Fibroblast of skin of scalp (primary cell): ENCODE data around the gene FAAH.

Experiments used
- DNase-seq: peaks from one replicate; pipeline ENCODE4 v3.0.0-alpha.2; 2013

The FAAH gene

DNA sequence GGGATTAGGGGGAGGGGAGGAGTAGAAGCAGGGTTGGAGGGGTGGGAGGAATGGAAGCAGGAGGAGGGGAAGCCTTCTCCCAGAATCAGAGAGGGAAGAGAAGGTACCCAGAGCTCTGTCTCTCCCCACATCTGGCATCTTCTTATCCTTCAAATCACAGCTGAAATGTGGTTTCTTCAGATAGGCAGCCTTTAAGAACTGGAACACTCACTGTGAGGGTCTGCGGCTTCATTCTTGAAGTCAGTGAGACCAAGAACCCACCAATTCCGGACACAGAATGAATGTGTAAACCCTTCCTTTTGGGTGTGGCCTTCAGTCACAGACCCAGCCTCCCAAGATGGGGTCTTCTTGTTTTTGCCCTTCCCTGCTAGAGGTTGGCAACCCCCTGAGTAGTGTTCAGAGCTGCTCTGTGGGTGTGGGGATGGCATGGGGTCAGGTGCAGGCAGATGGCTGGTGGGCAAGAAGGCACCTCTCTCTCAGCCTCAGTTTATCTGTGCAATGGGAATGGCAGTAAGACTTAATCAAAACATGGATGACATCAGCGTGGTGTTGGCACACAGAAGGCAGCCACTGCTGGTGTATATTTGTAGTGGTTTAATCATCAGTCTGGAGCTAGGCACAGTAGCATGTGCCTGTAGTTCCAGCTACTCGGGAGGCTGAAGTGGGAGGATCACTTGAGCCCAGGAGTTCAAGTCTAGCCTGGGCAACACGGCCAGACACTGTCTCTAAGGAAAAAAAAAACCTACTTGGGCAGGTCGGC lies 7.2 kb downstream of the FAAH start:
- no peak for DNase-seq

DNA sequence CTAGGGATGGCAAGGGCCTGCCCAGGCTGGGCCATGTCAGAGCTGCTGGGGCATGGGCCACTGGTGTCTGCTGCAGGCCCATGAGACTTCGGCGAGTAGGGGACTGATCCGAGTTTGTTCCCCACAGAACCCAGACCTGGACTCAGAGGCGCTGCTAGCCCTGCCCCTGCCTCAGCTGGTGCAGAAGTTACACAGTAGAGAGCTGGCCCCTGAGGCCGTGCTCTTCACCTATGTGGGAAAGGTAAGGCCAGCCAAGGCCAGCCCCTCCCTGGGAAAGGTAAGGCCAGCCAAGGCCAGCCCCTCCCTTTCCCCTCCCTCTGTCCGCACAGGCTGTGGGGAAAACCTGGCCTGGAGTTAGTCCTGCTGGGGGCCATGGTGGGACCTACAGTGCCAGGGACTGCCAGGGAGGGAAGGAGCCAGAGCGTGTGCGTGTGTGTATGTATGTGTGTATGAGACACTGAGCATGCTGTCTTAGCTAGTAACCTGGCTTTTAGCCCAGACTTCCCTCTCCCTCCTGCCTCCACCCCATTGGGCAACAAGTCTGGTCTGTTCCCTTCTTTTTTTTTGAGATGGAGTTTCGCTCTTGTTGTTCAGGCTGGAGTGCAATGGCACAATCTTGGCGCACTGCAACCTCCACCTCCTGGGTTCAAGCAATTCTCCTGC lies 8.0 kb downstream of the FAAH start:
- DNase-seq, result peak; percentile 85

DNA sequence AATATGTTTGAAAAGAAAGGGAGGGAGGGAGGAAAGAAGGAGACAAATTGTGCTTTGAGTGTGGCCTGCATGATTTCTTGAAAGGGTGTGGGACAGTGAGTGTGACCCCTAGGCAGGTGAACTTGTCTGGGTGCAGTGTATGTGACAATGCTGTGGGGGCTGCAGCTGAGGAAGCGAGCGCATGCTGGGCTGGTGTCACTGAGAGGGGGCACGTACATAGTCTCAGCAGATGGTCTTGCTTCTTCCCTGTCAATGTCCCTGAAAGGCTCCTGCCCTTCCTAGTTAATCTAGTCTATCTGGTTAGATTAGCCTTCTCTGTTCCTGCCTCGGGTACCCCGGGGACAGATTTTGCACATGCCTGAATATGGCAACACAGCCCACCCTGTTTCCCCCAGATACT lies 9.8 kb downstream of the FAAH start:
- no peak for DNase-seq

DNA sequence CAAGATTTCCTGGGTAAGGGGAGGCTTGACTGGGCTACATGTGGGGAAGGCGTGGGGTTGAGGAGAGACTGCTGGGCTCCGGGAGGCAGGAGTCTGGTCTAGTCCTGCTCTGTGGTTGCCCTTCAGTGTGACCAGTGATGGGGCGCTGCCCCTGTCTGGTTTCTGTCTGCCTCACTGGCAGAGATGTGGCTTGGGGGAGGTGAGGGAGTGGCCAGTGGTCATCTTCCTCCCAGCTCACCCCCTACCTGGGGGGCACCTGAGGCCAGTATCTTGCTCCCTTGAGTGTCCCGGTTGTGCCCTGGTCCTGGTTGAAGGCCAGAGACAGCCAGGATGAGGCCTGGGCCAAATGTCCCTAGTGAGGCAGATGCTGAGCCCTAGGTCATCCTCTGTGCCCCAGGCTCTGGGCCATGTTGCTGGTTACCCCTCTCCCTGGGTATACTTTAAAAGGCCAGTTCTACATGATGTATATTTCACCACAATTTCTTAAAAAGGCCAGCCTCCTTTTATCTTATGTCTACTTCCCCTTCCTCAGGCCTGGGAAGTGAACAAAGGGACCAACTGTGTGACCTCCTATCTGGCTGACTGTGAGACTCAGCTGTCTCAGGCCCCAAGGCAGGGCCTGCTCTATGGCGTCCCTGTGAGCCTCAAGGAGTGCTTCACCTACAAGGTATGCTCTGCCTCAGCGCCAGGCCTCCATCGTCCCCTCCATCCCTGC lies 10.5 kb downstream of the FAAH start:
- no peak for DNase-seq

DNA sequence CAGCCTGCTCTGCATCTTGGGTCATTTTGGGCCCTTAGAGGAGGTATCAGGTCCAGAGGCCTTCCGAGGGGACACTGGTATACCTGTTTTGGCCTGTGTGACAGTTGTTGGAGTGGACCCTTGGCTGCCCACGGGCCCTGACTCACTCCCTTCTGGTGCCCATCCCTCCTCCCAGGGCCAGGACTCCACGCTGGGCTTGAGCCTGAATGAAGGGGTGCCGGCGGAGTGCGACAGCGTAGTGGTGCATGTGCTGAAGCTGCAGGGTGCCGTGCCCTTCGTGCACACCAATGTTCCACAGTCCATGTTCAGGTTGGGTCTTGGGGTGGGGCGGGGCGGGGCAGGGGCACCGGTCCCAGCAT lies 11.1 kb downstream of the FAAH start:
- DNase-seq, result no peak

DNA sequence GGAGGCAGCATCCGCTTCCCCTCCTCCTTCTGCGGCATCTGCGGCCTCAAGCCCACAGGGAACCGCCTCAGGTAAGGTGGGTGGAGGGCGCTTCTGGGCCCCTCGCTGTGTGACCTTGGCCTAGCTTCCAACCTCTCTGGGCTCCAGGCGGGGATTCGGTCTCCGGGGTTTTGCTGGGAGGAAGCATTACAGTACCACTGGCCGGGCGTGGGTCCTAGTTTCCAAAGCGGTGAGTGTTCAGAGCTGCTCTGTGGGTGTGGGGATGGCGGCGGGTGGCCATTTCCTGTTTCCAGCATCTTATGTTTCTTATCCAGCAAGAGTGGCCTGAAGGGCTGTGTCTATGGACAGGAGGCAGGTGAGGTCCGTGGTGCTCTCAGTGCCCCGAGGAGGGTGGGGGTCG lies 11.6 kb downstream of the FAAH start:
- DNase-seq, result no peak

DNA sequence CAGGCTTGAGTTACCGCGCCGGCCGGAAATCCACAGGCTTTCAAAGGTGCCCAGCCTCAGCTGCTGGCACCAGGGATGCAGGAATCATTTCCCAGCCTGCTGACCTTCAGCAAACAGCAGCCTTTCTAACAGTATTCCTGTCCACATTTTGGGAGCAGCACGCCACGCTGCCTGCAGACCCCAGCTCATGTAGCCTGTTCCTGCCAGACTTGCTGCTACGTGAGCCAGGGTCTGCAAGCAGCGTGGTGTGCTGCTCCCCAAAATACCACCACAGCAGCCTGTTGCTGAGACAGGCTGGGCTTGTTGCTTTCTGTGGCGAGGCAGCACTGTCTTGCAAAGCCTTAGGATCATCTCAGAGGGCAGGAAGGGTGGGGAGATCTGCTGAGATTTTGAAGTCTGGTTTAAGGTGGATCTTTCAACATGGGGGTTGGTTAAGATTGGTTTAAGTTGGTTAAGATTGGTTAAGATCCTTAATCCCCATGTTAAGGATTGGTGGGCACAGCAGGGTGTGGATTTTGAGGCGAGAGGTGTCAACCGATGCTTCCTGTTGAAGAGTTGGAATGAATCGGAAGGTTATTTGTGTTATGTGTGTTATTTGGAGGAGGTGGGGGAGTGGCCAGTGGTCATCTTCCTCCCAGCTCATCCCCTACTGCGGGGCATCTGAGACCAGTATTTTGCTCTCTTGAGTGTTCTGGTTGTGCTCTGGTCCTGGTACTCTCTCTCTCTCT lies 12.9 kb downstream of the FAAH start:
- DNase-seq, result no peak

DNA sequence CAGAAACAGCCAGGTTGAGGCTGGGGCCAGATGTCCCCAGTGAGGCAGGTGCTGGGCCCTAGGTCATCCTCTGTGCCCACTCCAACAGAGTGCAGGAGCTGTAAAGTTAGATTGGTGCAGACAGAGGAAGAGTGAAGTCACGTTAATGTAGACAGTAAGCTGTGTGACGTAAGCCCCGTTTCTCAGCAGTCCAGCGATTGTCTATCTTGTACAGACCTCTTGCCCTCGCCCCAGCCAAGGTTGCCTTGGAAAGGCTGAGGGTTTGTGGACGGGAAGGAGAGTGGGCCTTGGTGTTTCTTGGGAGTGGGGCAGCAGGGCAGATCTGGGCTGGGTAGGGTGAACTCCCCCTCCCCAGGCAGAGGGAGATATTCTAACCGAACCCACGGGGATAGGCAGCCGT lies 13.5 kb downstream of the FAAH start:
- DNase-seq, result no peak

DNA sequence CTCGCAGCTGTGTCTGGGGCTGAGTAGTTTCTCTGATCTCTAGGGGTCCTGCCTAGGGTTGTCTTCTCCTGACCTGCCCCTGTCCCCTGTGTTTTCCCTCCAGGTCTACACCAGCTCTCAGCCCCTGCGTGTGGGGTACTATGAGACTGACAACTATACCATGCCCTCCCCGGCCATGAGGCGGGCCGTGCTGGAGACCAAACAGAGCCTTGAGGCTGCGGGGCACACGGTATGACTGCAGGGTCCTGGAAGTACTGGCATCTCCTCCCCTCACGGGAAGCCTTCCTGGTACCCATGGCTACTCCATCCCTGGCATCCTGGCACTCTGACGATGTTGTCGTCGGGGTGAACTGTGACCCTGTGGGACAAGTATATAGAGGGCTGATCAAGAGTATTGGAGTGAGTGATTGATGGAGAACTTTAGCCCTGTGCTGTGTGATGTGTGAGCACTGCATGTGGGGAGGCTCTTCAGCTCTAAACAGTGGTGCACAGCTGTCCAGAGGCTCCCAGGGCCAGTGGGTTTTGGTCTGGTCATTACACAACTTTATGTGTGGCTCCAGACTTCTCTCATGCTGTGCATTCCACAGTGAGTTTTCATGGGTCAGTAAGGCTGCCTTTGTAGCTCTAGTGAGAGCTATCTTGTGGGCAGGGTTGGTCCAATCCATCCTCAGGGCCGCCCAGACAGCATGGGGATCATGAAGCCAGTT lies 14.4 kb downstream of the FAAH start:
- DNase-seq, result no peak

DNA sequence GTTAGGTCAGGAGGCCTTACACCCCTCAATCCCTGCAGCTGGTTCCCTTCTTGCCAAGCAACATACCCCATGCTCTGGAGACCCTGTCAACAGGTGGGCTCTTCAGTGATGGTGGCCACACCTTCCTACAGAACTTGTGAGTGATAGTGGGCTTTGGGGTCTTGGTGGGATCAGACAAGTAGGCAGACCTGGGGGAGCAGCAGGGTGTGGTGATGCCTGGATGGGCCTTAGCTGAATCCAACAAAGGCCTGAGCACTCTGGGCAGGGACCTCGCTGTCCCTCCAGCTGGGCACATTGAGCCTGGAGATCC lies 14.9 kb downstream of the FAAH start:
- no peak for DNase-seq

DNA sequence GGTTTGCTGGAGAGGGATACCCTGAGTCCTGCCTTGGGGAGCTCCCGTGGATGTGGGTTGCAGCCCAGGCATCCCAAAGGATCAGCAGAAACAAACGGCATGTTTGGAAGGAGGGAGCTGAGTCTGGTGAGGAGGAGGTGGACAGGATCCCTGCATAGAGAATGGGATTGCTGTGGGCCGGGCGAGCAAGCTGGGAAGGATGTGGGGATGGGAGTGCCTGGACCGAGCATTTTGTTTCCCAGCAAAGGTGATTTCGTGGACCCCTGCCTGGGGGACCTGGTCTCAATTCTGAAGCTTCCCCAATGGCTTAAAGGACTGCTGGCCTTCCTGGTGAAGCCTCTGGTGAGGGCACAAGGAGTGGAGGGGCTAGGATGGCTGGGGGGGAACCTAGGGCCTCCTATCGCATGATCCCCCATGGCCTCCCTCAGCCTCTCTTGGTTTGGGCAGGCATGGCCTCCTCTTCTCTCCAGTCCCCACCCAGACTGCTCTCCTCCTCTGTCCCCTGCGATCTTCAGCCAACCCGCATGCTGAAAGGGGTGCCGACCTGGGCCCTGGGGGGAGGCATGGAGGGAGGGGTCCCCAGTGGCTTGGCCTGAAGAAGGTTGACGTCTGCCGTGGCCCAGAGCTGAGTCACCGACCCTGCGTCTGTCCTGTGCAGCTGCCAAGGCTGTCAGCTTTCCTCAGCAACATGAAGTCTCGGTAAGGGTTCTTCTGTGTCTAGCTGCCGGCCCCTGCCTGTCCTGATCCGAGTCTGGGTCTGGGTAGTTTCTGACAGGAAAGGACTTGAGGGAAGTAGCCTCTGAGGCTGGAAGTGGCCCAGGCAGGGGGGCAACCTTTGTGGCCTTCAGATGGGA lies 16.3 kb downstream of the FAAH start:
- DNase-seq, result no peak

DNA sequence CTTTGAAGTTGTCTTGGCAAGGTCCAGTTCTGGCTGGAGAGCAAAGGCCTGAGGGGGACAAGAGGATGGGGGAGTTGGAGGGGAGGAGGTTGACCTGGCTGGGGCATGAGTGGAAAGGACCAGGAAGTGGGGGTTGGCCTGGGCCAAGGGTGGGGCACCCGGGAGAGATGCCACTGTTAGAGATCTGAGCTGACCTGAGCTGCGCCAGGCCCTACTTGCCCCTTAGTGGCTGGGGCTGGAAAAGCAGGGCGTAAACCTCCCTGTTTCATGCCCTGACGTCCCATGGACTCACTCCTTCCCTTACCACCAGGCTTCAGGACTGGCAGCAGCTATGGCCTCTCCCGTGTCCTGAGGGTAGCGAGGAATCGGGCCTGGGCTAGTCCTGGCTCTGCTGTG lies 16.9 kb downstream of the FAAH start:
- DNase-seq, result no peak

DNA sequence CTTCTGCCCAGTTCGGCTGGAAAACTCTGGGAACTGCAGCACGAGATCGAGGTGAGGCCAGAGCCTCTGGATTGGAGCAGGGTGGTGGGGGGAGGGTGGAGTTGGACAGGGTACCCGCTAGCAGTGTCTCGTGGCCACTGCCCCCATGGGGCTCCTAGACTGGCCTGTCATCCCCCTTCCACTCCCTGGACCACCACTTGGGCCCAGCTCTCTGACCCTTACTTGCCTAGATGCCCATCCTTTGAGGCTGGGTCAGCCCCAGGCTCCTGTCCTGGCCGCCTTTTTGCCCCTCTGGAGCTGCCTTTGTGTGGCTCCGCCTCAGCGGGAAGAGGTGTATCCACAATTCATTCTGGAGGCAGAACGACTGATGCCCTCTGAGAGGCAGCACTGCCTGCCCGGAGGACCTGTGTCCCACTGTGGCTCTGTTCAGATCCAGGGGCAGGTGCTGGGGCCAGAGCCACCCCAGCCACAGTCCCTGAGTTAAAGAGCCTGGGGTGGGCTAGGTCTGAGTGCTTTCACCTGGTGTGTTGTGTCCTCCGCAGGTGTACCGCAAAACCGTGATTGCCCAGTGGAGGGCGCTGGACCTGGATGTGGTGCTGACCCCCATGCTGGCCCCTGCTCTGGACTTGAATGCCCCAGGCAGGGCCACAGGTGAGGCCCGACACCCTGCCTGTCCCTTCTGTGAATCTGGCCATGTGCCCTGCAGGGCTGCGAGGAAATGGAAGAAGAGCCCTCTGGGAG lies 17.7 kb downstream of the FAAH start:
- DNase-seq, result no peak

DNA sequence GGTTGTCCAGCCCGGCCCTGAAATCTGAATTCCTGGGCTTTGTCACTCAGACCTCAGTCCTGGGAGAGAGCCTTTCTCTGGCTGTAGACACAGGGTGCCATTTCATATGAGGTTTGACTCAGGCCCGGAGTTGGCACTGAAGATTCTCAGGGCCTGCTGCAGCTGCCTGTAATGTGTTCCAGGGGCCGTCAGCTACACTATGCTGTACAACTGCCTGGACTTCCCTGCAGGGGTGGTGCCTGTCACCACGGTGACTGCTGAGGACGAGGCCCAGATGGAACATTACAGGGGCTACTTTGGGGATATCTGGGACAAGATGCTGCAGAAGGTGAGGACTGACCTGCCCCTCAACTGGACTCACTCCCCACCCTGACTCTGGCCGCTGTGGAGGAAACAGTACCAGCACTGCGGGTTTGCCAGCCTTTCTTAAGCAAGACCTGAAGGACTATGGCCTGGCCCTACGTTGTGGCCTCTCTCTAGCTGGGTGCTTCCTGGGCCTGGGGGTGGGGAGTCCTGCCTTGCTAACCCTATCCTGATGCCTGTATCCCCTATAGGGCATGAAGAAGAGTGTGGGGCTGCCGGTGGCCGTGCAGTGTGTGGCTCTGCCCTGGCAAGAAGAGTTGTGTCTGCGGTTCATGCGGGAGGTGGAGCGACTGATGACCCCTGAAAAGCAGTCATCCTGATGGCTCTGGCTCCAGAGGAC lies 18.9 kb downstream of the FAAH start:
- no peak for DNase-seq

DNA sequence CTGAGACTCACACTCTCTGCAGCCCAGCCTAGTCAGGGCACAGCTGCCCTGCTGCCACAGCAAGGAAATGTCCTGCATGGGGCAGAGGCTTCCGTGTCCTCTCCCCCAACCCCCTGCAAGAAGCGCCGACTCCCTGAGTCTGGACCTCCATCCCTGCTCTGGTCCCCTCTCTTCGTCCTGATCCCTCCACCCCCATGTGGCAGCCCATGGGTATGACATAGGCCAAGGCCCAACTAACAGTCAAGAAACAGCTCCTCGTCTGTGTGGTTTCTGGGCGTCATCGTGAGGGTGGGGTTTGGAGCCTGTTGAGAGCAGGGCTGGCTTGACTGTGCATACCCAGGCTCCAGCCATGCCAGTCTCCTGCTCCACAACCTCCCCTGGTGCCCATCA lies 19.5 kb downstream of the FAAH start:
- DNase-seq, result peak; percentile 15

DNA sequence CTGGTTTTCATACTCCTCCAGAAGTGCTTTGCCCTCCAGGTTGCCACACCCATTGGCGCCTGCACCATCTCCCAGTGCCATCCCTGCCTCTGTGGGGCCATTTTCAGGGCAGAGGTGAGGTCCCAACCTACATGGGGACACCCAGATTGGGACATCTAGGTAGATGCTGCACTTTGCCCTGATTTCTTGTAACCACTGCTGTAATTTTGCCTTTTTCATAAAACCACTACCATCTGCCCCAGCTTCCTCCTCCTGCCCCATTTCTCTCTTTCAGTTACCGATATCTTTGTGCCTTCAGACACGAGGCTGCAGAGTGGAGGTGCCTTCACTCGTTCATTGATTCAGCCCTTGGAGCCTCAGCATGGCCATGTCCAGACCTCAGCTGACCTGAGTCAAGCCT lies 21.4 kb downstream of the FAAH start:
- no peak for DNase-seq

DNA sequence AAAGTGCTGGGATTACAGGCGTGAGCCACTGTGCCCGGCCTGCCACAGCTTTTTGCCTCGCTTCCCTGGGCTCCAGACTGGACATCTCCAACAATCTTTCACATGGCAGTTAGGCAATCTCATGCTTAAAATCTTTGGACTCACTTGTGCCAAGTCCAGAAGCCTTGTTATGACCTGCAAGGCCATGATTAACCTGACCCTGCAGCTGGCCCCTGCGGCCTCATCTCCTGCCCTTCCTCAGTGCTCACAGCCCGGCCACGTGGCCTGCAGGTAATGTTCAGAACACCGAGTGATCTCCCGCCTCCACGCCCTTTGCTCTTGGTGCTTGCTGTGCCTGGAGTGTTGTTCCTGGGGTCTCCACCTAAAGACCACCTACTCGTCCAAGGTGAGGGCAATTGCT lies 24.9 kb downstream of the FAAH start:
- DNase-seq, result no peak

DNA sequence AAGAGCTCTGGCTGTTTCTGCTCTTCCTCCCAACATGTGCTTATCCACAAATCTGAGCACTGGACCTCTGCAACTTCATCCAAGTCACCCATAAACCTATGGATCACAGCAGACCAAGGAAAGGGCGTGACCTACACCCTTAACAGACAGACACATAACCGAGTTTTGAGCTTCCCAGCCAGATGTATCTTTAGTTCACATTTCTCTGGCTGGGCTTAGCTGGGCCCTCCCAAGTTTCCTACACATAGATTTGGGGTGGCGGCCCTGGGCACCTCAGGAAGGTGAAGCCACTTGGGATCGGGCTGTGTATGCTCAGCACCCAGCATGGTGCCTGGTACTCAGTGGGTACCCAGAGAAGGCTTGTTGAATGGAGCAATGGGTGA lies 26.4 kb downstream of the FAAH start:
- no peak for DNase-seq

DNA sequence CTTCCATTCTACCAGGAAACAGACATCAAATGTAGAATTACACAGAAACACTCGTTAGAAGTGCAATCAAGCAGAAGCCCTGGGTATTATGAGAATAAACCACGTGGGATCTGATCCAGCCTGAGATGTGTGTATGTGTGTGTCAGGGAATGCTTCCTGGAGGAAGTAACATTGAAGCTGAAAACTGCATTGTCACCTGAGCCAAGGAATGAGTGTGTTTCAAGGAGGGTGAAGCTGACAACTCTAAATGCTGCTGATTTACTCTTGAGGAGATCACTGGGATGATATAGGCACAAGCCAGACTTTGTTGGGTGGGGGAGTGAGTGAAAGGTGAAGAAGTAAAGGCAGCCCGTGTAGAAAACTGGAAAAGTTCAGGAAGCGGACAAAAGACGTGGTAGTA lies 27.6 kb downstream of the FAAH start:
- DNase-seq, result no peak

DNA sequence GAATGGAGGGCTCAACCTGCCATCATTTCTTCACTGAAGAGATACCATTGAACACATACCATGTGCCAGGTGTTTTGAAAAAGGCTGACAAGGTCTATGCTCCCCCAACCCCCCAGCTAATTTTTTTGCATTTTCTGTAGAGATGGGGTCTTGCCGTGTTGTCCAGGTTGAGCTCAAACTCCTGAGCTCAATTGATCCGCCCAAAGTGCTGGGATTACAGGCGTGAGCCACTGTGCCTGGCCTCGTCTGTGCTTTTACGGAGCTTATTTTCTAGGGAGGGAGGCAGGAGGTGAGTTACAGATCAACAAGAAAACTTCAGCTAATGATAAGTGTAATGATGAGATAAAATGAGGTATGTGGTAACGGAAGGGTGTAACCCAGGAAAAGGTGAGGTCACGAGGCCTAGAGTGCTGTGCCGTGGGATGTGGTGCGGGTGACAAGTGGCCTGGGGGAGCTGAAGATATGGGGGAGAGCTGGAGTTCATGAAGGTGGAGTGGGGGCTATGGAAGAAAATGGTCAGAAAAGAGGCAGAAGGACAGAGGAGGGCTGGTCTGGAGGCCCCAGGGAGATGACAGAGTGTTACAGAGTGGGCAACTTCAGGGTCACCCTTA lies 28.2 kb downstream of the FAAH start:
- DNase-seq, result no peak
